Measurements from ENCODE around the gene ZNF543.

DNA sequence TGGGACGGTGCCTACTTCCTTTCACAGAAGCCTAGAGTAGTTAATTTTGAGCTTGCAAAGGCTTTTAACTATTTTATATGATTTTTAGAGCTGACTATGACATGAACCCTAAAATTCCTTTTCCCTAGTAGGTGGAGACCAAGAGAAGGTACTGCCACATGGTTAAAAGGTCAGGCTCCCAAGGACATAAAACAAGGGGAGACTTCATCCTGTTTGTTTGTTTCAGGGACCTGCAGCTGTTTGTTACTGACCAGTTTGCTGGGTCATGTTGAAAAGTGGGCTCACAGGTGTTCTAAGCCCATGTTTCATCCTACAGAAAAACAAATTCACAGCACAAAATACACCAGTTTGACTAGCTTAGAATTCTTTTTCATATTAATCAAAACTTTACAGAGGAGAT lies 43.8 kb upstream of the ZNF543 start:
- TF ChIP-seq, protein P1, sequence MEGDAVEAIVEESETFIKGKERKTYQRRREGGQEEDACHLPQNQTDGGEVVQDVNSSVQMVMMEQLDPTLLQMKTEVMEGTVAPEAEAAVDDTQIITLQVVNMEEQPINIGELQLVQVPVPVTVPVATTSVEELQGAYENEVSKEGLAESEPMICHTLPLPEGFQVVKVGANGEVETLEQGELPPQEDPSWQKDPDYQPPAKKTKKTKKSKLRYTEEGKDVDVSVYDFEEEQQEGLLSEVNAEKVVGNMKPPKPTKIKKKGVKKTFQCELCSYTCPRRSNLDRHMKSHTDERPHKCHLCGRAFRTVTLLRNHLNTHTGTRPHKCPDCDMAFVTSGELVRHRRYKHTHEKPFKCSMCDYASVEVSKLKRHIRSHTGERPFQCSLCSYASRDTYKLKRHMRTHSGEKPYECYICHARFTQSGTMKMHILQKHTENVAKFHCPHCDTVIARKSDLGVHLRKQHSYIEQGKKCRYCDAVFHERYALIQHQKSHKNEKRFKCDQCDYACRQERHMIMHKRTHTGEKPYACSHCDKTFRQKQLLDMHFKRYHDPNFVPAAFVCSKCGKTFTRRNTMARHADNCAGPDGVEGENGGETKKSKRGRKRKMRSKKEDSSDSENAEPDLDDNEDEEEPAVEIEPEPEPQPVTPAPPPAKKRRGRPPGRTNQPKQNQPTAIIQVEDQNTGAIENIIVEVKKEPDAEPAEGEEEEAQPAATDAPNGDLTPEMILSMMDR (IDR thresholded peaks at IDR 0.05), result no peak
- TF ChIP-seq POLR2A (IDR thresholded peaks at IDR 0.05) (no peak), EP300 (IDR thresholded peaks at IDR 0.05) (no peak)
